CD4-positive, alpha-beta T cell treated with Interleukin-17A for 4 hours (primary cell): ENCODE data around the gene MMS19.

ENCODE experiments used
- DNase-seq: peaks from one replicate; pipeline ENCODE4 v3.0.0-alpha.2; 2020; ENCODE audit warnings: mixed read lengths

Gene MMS19

GRCh38 chr10:97525086-97525485 lies 26.9 kb upstream of the MMS19 start:
- no peak for DNase-seq

GRCh38 chr10:97522937-97523336 lies 24.7 kb upstream of the MMS19 start:
- DNase-seq: no peak

- no peak for DNase-seq
Observed at GRCh38 chr10:97522071-97522470, 23.8 kb upstream of the MMS19 start.

- DNase-seq: no peak
Observed at GRCh38 chr10:97520978-97521761, 22.9 kb upstream of the MMS19 start.

- no peak for DNase-seq
Observed at GRCh38 chr10:97520520-97520919, 22.3 kb upstream of the MMS19 start.

- no peak for DNase-seq
Observed at GRCh38 chr10:97519342-97519741, 21.1 kb upstream of the MMS19 start.

GRCh38 chr10:97518301-97519043 lies 20.2 kb upstream of the MMS19 start:
- no peak for DNase-seq

- DNase-seq: no peak
Observed at GRCh38 chr10:97517778-97518300, 19.6 kb upstream of the MMS19 start.

- no peak for DNase-seq
Observed at GRCh38 chr10:97517096-97517750, 19.0 kb upstream of the MMS19 start.

- no peak for DNase-seq
Observed at GRCh38 chr10:97515271-97515978, 17.2 kb upstream of the MMS19 start.

- DNase-seq: no peak
Observed at GRCh38 chr10:97514344-97514743, 16.1 kb upstream of the MMS19 start.

- no peak for DNase-seq
Observed at GRCh38 chr10:97512993-97513392, 14.8 kb upstream of the MMS19 start.

- no peak for DNase-seq
Observed at GRCh38 chr10:97511711-97512440, 13.7 kb upstream of the MMS19 start.

GRCh38 chr10:97510686-97511085 lies 12.5 kb upstream of the MMS19 start:
- no peak for DNase-seq

- no peak for DNase-seq
Observed at GRCh38 chr10:97509120-97509680, 11.0 kb upstream of the MMS19 start.

- DNase-seq: no peak
Observed at GRCh38 chr10:97508342-97508741, 10.1 kb upstream of the MMS19 start.

GRCh38 chr10:97506199-97506991 lies 8.2 kb upstream of the MMS19 start:
- no peak for DNase-seq

- DNase-seq: no peak
Observed at GRCh38 chr10:97505152-97505551, 6.9 kb upstream of the MMS19 start.

GRCh38 chr10:97503406-97503805 lies 5.2 kb upstream of the MMS19 start:
- no peak for DNase-seq

GRCh38 chr10:97502916-97503315 lies 4.7 kb upstream of the MMS19 start:
- no peak for DNase-seq

- no peak for DNase-seq
Observed at GRCh38 chr10:97500297-97500575, 2.0 kb upstream of the MMS19 start.
